Measurements from ENCODE around the gene GMPR2.

GMPR2 gene
- total RNA-seq: 35.5 to 65.6 (median 52.8) reads per million in 4 experiments

- peak; percentile 55 for DNase-seq
These were observed at the start of gene GMPR2 for GRCh38 chr14:24232645-24233537. Gene GMPR2 (plus strand): TSS chr14:24232929. CDS start chr14:24233254, 325 bp downstream.

DNA sequence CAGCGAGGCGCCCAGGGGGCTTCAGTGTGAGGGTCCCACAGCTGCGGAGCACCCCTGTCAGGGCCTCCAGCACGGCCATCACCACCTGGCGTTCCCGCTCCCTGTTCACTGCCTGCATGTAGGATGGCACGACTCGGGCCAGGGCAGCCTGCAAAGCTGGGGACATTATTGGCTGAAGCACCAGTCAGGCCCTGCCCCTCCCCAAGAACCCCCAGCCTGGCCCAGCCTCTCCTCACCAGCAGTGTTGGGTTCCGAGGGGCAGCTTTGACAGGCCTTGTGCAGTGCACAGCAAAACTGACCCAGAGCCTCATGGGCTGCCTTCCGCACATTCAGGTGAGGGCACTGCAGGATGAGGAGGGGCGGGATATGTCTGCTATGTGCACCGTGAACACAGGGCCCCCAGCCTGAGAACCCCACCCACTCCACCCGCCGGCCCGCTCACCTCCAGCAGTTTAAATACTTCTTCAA lies 49.7 kb upstream of the GMPR2 start:
- no peak for DNase-seq

DNA sequence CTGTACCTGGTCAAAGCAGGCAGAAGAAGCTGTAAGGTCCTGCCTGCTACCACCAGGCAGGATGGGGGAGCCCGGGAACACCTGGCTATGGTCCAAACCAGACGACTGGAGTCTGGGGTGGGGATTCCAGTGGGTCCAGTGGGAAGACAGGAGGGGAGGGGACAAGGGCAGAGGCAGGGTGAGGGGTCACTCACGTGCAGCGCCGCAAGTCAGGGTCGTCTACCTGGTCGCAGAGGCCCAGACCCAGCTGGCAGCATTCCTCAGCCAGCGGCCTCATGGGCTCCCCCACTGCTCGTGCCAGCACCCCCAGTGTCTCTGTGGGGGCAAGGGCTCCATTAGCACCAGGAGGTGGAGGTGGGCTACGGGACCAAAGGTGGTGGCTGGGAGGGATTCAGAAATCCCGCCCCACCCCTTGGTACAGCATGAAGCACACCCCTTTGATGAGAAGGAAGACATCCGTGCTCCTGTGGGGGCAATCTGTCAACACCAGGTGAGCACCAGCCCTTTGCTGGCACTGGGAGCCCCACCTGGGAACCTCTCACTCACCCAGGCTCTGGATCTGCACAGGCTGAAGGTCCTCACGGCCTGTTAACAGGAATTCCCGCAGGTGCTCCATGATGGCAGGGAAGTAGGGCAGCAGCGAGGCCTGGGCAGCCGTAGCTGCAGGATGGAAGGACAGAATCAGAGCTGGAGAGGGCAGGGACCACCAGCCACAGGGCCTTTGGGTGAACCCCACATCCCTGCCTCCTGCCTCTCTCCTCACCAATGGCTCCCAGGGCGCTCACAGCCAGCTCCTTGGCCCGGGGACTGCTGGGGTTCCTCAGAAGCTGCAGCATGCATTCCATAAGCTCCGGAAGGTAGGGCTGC lies 48.4 kb upstream of the GMPR2 start:
- no peak for DNase-seq

DNA sequence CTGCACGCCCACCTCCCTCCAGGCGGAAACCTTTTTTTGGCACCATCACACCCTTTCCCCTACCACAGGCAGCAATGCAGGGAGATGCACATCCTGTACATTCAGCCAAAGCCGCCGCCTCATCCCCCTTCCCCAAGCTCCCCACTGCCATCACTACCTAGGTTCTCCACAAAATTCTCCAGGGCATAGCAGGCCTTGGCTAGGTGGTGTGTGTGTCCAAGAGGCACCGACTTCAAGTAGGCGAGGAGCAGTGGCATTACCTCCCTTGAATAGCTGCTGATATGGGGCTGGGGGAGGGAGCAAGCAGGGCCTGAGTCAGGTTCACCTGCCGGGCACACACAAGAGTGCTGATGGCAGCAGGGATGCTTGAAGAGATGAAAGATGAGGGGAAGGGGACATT lies 47.7 kb upstream of the GMPR2 start:
- no peak for DNase-seq

DNA sequence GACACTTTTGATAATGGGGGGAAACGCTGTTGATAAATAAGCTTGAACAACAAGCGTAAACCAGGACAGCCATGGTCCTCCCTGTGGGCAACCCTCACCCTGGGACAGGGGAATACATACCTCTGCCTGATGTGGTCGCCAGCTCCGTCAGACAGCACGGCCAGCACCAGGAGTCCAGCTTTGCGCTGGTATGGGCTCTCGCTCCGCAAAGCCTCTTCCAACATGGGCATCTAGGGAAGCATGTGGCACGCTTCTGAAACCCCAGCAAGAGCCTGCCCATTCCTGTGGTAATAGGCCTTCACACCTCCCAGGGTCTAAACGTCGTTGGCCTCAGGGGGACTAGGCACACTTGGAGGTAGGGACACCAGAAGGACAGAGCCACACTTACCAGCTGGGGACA lies 47.0 kb upstream of the GMPR2 start:
- DNase-seq: no peak

GRCh38 chr14:24186831-24187538 lies 45.7 kb upstream of the GMPR2 start:
- DNase-seq: no peak

- DNase-seq: no peak
These were observed 45.2 kb upstream of the GMPR2 start for GRCh38 chr14:24187539-24187915.

- peak; percentile 89 for DNase-seq
These were observed 44.3 kb upstream of the GMPR2 start, which contains the start of gene IPO4 for GRCh38 chr14:24188251-24189058. Gene IPO4 (minus strand): TSS chr14:24188816. CDS start chr14:24188787, 29 bp downstream.

DNA sequence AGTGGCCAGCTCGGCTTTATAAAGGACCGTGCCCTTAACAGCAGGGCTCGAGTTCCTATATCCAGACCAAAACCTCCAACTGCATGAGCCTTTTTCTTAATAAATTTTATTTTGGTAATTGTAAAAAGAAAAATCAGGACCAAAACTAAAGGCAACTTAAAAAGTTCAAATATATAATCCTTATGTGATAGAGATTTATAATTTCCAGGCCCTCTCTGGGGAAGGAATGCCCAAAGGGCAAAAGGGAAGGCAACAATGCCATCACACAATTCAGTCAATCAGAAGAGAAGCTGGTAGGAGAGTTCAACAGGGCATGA lies 43.7 kb upstream of the GMPR2 start:
- DNase-seq: no peak

DNA sequence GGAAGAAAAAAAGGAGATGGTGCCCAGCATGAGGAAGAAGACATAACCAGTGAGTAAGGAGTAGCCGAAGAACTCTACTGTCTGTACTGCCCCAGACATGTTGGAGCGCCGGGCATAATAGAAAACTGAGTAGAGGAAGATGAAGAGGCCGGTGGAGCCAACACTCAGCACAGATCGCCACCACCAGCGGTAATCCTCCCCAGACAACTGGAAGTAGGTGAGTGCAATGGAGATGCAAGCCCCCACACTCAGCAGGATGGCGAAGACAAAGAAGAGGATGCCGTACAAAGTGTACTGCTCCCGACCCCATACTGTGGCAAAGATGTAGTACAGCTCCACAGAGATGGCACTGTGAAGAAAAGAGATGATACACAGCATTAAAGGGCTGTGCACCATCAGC lies 43.3 kb upstream of the GMPR2 start:
- no peak for DNase-seq

DNA sequence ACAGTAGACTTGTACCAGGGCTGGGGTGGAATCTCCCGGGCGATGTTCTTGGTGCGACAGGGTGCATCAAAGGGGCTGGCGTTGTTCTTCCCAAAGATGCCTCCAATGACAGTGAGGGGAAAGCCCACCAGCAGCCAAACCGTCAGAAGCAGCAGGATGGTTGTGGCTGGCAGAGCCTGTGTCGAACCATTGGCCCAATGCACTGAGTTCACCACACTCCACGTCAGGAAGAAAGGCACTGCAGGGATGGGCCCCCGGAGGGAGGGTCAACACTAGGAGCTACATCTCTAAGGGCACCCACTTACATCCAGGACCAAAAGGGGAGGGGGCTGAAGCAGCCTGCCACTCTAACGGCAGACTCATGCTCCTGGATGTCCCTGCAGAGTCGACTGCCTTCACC lies 42.3 kb upstream of the GMPR2 start:
- no peak for DNase-seq

- DNase-seq: no peak
These were observed 39.8 kb upstream of the GMPR2 start for GRCh38 chr14:24192933-24193332.

GRCh38 chr14:24194186-24194872 lies 38.4 kb upstream of the GMPR2 start:
- no peak for DNase-seq

- no peak for DNase-seq
These were observed 37.9 kb upstream of the GMPR2 start for GRCh38 chr14:24194873-24195185.

DNA sequence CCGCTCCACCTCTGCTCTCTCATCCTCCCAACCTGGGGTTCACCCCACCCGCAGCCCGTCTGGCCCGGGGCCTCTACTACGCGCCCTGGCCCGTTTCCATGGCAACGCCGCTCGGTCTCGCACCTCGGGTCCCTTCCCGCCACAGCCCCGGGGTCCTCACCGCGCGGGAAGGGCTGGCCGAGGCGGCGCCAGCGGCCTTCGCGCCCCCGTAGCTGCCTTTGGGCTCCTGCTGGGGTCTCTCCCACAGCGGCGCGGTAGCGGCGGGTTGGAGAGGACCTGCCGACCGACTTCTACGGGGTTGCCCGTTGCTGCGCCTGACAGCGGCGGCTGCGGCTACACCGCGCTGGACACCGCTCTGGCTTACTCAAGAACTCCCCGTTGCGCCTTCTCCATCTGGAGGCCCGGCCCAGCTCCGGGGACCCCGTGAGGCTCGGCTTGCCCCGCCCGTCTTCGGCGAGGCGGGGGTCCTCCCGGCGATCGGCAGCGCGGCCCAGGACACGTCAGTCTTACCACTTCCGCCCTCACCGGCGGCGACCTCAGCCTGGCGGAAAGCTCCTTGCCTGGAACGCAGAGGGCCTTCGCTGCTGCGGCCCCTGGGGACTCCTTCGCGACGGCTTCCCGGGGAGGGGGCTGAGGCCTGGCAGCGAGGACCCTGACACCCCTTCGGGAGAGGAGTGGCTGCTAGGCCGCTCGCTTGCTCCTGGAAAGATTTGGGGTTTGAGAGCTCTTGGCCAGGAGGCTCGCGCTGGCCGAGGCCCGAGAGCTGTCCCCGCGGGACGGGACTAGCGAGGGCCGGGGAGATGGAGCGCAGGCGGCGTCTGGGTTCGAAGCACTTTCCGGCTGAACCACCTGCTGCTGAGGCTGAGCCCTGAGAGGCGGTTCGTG lies 37.3 kb upstream of the GMPR2 start, which contains the start of gene TM9SF1:
TSS of gene TM9SF1 (minus strand) at position 256 of the 885 bp plus-strand sequence. CDS start 422 bp downstream, outside the sequence.
- DNase-seq: peak; percentile 75

- no peak for DNase-seq
These were observed 36.4 kb upstream of the GMPR2 start for GRCh38 chr14:24196071-24197055.

- no peak for DNase-seq
These were observed 35.7 kb upstream of the GMPR2 start for GRCh38 chr14:24197056-24197450.

GRCh38 chr14:24198814-24199524 lies 33.8 kb upstream of the GMPR2 start:
- no peak for DNase-seq

All from effector CD8-positive, alpha-beta T cell (primary cell).